ENCODE measurements around the gene PPP3CB. TPM values are rescaled to one million over a fixed set of nuclear protein-coding genes. Genes with fewer than 3 reads are reported as not detected.

PPP3CB gene
- total RNA-seq, 6 donors from 2014 or later = 24.3 to 42.4 (median 32.9) TPM

GRCh38 chr10:73439605-73440312 lies 56.1 kb downstream of the PPP3CB start:
- Histone ChIP-seq H3K9me3 (no peaks in the 10 kb centered on the region), H3K27me3 (no peaks in the 10 kb centered on the region), H3K4me1 (no peaks in the 10 kb centered on the region), H3K27ac (no peak overlapping the region), H3K36me3 (peaks cover 3 to 60% (median 19%) of the 10 kb centered on the region in 4 donors), H3K4me3 (no peak overlapping the region)
- ATAC-seq (ENCODE audit: low FRiP score in 2 of 2) = no peak
- no peak for DNase-seq
- TF ChIP-seq EP300 (IDR thresholded peaks at IDR 0.05) (no peak), POLR2AphosphoS5 (IDR thresholded peaks at IDR 0.05) (no peak), POLR2A (IDR thresholded peaks at IDR 0.05) (no peak)
- TF ChIP-seq, protein P1, sequence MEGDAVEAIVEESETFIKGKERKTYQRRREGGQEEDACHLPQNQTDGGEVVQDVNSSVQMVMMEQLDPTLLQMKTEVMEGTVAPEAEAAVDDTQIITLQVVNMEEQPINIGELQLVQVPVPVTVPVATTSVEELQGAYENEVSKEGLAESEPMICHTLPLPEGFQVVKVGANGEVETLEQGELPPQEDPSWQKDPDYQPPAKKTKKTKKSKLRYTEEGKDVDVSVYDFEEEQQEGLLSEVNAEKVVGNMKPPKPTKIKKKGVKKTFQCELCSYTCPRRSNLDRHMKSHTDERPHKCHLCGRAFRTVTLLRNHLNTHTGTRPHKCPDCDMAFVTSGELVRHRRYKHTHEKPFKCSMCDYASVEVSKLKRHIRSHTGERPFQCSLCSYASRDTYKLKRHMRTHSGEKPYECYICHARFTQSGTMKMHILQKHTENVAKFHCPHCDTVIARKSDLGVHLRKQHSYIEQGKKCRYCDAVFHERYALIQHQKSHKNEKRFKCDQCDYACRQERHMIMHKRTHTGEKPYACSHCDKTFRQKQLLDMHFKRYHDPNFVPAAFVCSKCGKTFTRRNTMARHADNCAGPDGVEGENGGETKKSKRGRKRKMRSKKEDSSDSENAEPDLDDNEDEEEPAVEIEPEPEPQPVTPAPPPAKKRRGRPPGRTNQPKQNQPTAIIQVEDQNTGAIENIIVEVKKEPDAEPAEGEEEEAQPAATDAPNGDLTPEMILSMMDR (IDR thresholded peaks at IDR 0.05) = no peak
- WGBS, 2 donors = 93 to 96% methylated on average over 1 of the region's 1 CpG

- ATAC-seq (ENCODE audit: low FRiP score in 2 of 2) (no peak), DNase-seq (no peak)
- H3K4me3 ChIP-seq = no peak overlapping the region
- H3K27ac ChIP-seq = no peak overlapping the region
- peaks cover 3 to 60% (median 13%) of the 10 kb centered on the region in 4 donors for H3K36me3 ChIP-seq
- no peaks in the 10 kb centered on the region for H3K9me3 ChIP-seq
- 96 to 97% methylated on average over 1 of the region's 1 CpG for WGBS, 2 donors
- TF ChIP-seq EP300 (IDR thresholded peaks at IDR 0.05) (no peak), POLR2AphosphoS5 (IDR thresholded peaks at IDR 0.05) (no peak)
- H3K27me3 ChIP-seq = no peaks in the 10 kb centered on the region
- H3K4me1 ChIP-seq = no peaks in the 10 kb centered on the region
These were observed 56.8 kb downstream of the PPP3CB start for GRCh38 chr10:73439055-73439454.

DNA sequence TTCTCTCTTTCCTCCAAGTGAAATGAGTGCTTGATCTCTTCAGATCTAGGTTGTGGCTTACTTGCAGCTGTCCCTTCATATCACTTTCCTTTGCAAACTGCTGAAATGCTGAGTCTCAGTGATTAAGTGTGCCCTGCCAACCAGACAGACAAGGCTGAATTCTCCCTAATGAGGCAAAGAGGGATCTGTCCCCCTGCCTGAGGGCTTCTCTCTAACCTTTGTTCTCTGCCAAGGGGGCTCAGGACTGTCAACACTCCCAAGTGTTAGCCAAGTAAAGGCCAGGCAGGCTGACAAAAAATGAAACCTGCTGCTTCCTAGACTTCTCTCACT lies 62.3 kb downstream of the PPP3CB start, which contains the start of gene MSS51:
Gene MSS51 (minus strand): TSS at position 24 of the 330 bp plus-strand sequence. CDS start 5,277 bp downstream, outside the sequence.
- Histone ChIP-seq H3K27me3 (no peaks in the 10 kb centered on the region), H3K36me3 (peaks cover 3 to 26% (median 11%) of the 10 kb centered on the region in 4 donors), H3K27ac (no peak within 1 kb of the TSS), H3K4me1 (no peaks in the 10 kb centered on the region), H3K9me3 (no peaks in the 10 kb centered on the region), H3K4me3 (no peak within 1 kb of the TSS)
- no peak for TF ChIP-seq POLR2A (IDR thresholded peaks at IDR 0.05)
- TF ChIP-seq, protein P1 (IDR thresholded peaks at IDR 0.05) = no peak
- no peak for TF ChIP-seq EP300 (IDR thresholded peaks at IDR 0.05)
- no peak for TF ChIP-seq POLR2AphosphoS5 (IDR thresholded peaks at IDR 0.05)
- no peak for ATAC-seq (ENCODE audit: low FRiP score in 2 of 2)
- no peak for DNase-seq

- peaks cover 1 to 24% (median 9%) of the 10 kb centered on the region in 4 donors for H3K36me3 ChIP-seq
- H3K9me3 ChIP-seq = no peaks in the 10 kb centered on the region
- H3K27me3 ChIP-seq = no peaks in the 10 kb centered on the region
These were observed 62.9 kb downstream of the PPP3CB start for GRCh38 chr10:73432646-73433537.

GRCh38 chr10:73426318-73426717 lies 69.5 kb downstream of the PPP3CB start:
- no peak overlapping the region for H3K27ac ChIP-seq
- H3K36me3 ChIP-seq = peaks cover 4 to 61% (median 38%) of the 10 kb centered on the region in 4 donors
- DNase-seq (no peak), ATAC-seq (ENCODE audit: low FRiP score in 2 of 2) (no peak)
- H3K4me1 ChIP-seq = no peaks in the 10 kb centered on the region
- no peaks in the 10 kb centered on the region for H3K27me3 ChIP-seq
- H3K4me3 ChIP-seq = no peak overlapping the region
- 96% methylated on average over 4 of the region's 4 CpGs for WGBS, 2 donors
- no peak for TF ChIP-seq EP300 (IDR thresholded peaks at IDR 0.05)
- TF ChIP-seq, protein P1 (IDR thresholded peaks at IDR 0.05) = no peak
- no peak for TF ChIP-seq POLR2AphosphoS5 (IDR thresholded peaks at IDR 0.05)
- no peak for TF ChIP-seq POLR2A (IDR thresholded peaks at IDR 0.05)
- no peaks in the 10 kb centered on the region for H3K9me3 ChIP-seq

More at GRCh38 chr10:73432646-73433537, 62.9 kb downstream of the PPP3CB start:
- no peak overlapping the region for H3K4me3 ChIP-seq
- TF ChIP-seq POLR2AphosphoS5 (IDR thresholded peaks at IDR 0.05) = no peak
- TF ChIP-seq, protein P1 (IDR thresholded peaks at IDR 0.05) = no peak
- no peak for TF ChIP-seq POLR2A (IDR thresholded peaks at IDR 0.05)
- no peak for TF ChIP-seq EP300 (IDR thresholded peaks at IDR 0.05)
- DNase-seq (no peak), ATAC-seq (ENCODE audit: low FRiP score in 2 of 2) (no peak)
- no peak overlapping the region for H3K27ac ChIP-seq
- 67 to 79% methylated on average over 2 of the region's 2 CpGs for WGBS, 2 donors
- H3K4me1 ChIP-seq = no peaks in the 10 kb centered on the region

Data from upper lobe of left lung (tissue), 6 donors.